NCI-H510A treated with DMSO at 0.1 percent for 48 hours (cell line): ENCODE data around the gene EFEMP1.
"Not testable (repeated sequence)": the region's sequence is repeated elsewhere in the genome, so short reads cannot be mapped to it uniquely, and the experiment has no call there.

Experiments used
- DNase-seq: peaks from one replicate; lab custom pipeline; 2025; lab: John Stamatoyannopoulos, UW

EFEMP1 gene

GRCh38 chr2:55827428-55827827 is 96.2 kb downstream of the EFEMP1 start:
- DNase-seq = not testable (repeated sequence)

DNA sequence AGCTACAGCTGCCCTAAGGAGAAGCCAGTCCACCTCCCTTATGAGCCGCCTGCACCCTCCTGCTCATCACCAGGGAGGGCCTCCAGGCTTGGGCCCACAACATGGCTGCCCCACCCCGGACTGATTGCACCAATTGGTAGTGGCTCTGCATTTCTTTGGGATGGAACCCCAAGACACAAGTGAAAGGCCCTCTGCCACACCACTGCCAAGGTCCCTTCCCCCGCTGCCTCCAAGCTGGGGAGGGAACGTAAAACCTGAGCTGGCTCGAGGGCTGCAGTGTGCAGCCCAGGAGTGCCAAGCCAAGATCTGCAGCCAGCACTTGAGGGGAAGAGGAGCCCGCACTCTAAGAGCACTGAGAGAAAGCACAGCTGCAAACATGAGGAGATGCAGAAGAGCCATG is 97.3 kb downstream of the EFEMP1 start:
- DNase-seq = no peak

- no peak for DNase-seq
Measured at GRCh38 chr2:55824551-55825096, 99.0 kb downstream of the EFEMP1 start.
